HL-60/S4 (cell line): Measurements from ENCODE around the gene B3GNT8.
"Not testable (repeated sequence)": the region's sequence is repeated elsewhere in the genome, so short reads cannot be mapped to it uniquely, and the experiment has no call there.

ENCODE experiments used
- in situ Hi-C: fragments of 300-500 bp; cut with MboI; formaldehyde crosslinking; loops from 2 replicates; pipeline ENCODE4 v1.14.3; 2022; ENCODE audit warnings: low sequenced_read_pairs

Gene B3GNT8

GRCh38 chr19:41426952-41427646 lies at the start of gene B3GNT8:
Gene B3GNT8, minus strand, starts transcription at chr19:41427374. Its CDS starts 596 bp downstream, at chr19:41426778.
- in situ Hi-C loops = no loop called here

GRCh38 chr19:41476583-41476982 lies 49.4 kb upstream of the B3GNT8 start:
- in situ Hi-C loops = no loop called here

GRCh38 chr19:41463257-41464256 lies 36.4 kb upstream of the B3GNT8 start:
- in situ Hi-C loops = not testable (repeated sequence)

GRCh38 chr19:41462497-41462896 lies 35.3 kb upstream of the B3GNT8 start:
- in situ Hi-C loops = no loop called here

GRCh38 chr19:41457241-41457640 lies 30.1 kb upstream of the B3GNT8 start:
- in situ Hi-C loops = no loop called here

GRCh38 chr19:41456342-41456918 lies 29.3 kb upstream of the B3GNT8 start:
- in situ Hi-C loops = no loop called here

- in situ Hi-C loops = no loop called here
Measured at GRCh38 chr19:41455936-41456335, 28.8 kb upstream of the B3GNT8 start.

- in situ Hi-C loops = no loop called here
Measured at GRCh38 chr19:41452584-41453275, 25.6 kb upstream of the B3GNT8 start.

- in situ Hi-C loops = loop anchor here (10.0 kb wide), 1 partner anchor 125 kb away; the partner anchor contains the start of gene CEACAM21
Measured at GRCh38 chr19:41449865-41450178, 22.6 kb upstream of the B3GNT8 start.

- in situ Hi-C loops = loop anchor here (10.0 kb wide), 1 partner anchor 126 kb away; the partner anchor contains the start of gene CEACAM21
Measured at GRCh38 chr19:41449079-41449864, 22.1 kb upstream of the B3GNT8 start.

- in situ Hi-C loops = loop anchor here (10.0 kb wide), 1 partner anchor 127 kb away; the partner anchor contains the start of gene CEACAM21
Measured at GRCh38 chr19:41447732-41448332, 20.7 kb upstream of the B3GNT8 start.

- in situ Hi-C loops = loop anchor here (10.0 kb wide), 1 partner anchor 129 kb away; the partner anchor contains the start of gene CEACAM21
Measured at GRCh38 chr19:41445575-41445974, 18.4 kb upstream of the B3GNT8 start.

GRCh38 chr19:41443813-41444455 lies 16.8 kb upstream of the B3GNT8 start:
- in situ Hi-C loops = loop anchor here (10.0 kb wide), 1 partner anchor 131 kb away; the partner anchor contains the start of gene CEACAM21

- in situ Hi-C loops = loop anchor here (10.0 kb wide), 1 partner anchor 132 kb away; the partner anchor contains the start of gene CEACAM21
Measured at GRCh38 chr19:41442473-41443355, 15.5 kb upstream of the B3GNT8 start, which contains the start of gene ERICH4. Gene ERICH4, plus strand, starts transcription at chr19:41443156. Its CDS starts 14 bp downstream, at chr19:41443170.

GRCh38 chr19:41441321-41441945 lies 14.3 kb upstream of the B3GNT8 start:
- in situ Hi-C loops = loop anchor here (10.0 kb wide), 1 partner anchor 133 kb away; the partner anchor contains the start of gene CEACAM21

GRCh38 chr19:41439441-41440222 lies 12.5 kb upstream of the B3GNT8 start, which contains the start of gene DMAC2:
Gene DMAC2, minus strand, starts transcription at chr19:41439912. Its CDS starts 13 bp downstream, at chr19:41439899.
- in situ Hi-C loops = loop anchor here (10.0 kb wide), 1 partner anchor 135 kb away; the partner anchor contains the start of gene CEACAM21
